Measurements from ENCODE around the gene TSSK3.
A peak's percentile ranks its signal among the peaks of the same experiment; 100 is the strongest.
"Not testable (repeated sequence)": the region's sequence is repeated elsewhere in the genome, so short reads cannot be mapped to it uniquely, and the experiment has no call there.

The TSSK3 gene

DNA sequence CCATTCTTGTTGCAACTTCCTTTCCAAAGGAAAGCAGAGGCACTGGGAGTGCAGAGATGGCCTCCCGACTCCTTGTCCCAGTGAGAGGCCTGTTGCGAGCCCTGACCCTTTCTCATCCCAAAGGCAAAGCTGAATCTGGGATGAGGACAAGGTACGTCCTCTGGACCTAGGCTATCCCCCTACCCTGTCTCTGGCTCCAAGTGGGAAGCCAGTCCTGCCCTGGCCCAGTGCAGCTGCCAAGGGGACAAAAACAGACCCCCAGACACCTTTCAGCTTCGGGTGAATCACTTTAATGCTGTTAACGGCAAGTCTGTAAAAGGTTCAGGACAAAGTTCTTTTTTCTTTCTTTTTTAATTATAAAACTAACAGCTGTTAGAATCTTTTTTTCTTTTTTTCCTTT lies 2.5 kb downstream of the TSSK3 start:
- no peak for DNase-seq

DNA sequence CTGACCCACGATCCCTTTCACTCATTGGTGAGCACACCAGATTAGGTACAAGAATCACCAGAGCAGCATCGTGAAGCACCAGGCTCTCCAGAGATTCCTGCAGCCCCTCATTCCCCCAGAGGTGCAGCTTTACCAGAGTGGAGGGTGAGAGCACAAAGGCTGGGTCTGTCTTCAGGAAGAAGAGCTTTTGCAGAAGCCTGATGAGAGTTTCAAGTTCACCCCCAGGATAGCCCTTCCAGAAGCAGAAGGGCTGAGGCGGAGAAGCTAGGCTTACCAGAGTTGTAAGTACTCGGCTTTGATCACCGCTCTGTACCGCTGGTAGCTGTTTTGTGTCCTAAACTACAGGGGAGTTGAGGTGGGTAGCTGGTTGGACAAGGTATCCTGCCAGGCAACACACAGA lies 3.1 kb downstream of the TSSK3 start:
- no peak for DNase-seq

DNA sequence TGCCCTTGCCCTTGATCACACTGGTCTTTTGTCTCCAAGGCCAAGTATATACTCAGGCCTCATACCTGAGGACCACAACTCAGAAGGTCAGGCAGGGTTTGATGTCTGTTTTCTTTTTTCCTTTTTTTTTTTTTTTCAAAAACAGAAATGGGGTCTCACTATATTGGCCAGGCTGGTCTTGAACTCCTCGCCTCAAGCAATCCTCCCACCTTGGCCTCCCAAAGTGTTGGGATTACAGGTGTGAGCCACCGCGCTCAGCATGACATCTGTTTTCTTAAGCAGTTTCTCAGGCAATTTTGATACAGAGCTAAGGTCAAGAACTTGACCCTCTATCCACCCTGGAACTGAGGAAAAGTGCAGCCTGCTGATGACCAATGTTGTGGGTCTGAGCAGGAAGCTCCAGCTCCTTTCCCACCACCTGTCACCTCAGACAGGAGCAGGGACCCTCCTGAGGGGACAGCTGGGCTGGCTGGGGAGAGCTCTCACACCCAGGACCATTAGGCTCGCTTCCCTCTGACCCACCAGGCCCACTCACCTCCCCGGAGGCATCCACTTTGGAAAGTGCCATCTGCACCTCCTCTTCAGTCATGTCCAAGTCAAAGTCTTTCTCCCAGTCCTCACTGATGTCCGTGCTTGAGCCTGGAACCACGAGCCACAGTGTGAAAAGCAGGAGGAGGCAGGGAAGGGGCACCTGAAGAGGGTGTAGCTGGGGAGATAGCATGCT lies 5.7 kb downstream of the TSSK3 start:
- no peak for DNase-seq

DNA sequence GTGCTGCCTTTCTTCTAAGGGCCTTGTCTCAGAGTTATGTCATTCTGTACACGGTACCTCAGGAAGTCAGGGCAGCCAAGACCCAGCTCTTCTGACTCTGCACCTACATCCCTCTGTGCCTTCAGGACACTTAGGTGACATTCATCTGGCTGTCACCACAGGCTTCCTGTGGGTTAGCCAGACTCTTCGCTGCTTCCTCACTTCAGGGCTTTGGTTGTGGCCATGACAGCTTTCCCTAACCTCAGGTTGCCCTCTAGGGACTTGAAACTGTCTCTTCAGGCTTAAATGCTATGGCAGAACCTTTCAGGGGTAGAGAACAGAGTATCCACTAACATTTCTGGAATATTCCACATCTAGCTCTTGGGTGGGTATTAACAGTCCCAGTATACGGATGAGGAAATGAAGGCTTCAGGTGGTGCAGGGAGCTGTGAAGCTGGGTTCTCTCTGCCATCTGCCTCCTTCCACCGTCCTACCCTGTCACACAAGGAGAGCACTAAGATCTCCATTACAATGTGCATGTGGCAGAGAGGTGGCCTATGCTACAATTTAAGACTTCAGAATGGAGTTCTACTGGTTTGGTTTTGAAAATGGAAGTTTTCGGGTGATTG lies 9.9 kb downstream of the TSSK3 start:
- DNase-seq = peak; percentile 44

DNA sequence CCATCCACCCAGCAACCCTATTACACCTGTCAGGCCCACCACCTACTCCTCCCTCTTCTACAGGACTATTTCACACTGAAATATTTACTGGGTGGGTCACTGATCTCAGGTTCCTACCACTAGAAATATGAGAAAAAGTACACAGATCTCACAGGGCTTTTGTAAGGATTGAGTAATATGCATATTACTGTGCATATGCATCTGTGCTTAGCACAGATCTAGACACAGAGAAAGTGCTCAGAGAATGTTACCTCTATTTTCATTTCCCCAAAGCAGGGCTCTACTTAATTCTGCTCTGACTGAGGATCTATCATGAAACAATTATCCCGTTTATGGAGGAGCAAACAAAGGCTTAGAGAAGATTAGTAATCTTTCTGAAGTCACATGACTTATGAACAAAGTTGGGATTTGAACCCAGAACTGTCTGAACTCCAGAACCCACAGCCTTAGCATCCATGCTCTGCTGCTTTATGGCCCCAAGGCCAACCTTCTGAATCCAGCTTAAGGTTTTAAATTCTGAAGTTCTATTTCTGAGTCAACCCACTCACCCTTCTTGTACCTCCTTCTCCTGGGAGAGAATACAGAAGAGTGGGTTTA lies 11.8 kb downstream of the TSSK3 start:
- no peak for DNase-seq

DNA sequence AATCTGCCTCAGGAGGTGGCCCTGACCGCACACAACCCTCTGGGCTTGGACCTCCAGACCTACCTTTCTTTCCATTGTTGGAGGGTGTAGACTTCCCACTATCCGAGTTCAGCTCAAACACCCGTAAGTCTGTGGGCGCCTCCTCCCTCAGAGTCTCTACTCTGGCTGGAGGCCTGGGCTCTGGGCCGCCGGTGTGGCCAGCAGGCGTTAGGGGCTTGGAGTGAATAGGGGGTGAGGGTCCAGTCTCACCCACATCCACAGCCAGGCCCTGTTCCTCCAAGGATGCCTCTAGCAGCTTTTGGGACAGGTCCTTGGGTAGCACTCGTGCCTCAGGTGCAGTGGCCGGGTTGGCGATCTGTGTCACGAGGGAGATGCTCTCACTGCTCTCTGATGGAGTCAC lies 13.9 kb downstream of the TSSK3 start:
- no peak for DNase-seq

DNA sequence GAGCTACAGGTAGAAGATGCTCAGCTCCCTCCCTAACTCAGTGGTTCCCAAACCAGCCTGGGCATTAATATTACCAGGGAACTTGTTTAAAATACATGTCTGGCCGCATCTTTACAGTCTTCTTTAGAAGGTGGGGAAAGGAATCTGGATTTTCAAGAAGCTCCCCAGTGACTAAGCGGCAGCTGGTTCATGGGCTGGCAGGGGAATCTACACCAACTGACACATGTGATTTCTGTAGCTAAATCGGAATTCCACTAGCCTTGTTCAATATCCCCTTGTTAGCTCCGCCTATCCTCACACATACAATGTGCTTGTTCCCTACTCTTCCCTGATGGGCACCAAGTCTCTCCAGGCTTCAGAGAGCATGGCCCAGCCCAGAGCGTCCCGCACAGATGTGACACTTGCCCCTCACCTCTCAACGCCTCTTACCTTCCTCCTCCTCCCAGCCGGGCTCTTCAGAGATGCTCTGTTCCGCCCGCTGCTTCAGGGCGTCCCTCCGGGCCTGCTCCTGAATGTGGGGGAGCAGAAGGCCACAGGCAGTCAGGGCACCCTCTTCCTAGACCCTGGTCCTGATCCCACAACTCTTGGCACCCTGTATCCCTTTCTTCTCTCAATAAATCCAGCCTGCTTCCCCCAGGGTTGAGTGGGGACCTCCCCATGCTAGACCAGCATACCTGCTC lies 15.3 kb downstream of the TSSK3 start:
- DNase-seq = no peak

DNA sequence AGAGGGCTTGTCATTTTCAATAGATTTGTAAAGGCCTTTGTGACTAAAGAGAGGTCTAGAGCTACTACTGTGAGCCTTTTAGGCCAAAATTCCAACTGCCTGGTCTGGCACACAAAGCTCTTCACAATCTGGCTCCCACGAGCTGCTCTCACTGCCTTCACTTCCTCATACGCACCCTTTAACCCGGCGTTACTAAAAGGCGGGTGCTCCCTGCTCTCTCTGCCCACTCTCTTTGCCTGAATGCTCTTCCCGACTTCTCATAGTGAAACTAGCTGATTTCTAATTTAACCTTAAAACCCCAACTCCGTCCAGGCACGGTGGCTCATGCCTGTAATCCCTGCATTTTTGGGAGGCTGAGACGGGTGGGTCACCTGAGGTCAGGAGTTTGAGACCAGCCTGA lies 17.7 kb downstream of the TSSK3 start:
- DNase-seq = no peak

DNA sequence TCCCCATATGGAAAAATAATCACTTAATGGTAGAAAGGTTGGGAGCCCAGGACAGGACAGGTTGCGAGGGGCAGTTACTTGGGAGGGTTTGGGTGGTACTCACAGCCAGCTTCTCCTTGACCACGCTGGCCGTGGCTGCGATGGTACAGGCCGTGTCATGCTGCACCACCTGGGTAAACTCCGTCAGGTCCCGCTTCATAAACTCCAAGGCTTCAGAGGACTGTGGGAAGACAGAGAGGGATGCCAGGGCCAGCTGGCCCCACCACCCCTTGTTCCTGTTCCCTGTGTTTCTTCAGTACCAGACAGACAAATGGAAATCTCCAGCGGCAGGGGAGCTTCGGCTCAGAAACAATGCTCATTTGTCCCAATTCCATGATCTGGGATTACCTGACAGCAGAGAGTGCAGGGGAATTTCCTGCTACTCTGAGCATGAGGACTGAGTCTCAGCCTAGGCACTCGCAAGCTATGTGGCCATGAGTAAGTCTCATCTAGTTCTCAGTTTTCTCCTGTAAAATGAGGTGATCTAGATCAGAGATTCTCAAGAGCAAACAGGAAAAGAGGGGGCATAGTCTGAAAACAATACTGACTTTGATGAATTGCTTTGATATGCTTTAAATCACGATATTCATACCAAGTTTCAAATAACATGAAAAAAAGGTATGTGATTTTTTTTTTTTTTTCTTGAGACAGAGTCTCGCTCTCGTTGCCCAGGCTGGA lies 24.5 kb downstream of the TSSK3 start:
- no peak for DNase-seq

DNA sequence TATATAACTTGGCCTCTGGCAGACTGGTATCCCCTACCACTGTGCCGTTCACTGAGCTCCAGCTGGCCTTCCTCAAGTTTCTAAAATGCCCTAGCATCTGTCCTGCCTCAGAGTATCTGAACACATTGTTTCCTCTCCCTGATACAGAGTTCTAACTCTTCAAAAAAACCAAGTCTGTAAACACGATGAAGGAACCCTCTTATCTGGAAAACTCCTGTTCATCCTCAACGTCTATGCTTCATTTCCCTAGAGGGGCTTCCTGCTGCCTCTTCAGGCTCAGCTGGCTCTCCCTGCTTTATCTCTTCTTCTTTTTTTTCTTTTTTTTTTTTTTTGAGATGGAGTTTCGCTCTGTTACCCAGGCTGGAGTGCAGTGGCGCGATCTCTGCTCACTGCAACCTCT lies 26.3 kb downstream of the TSSK3 start:
- no peak for DNase-seq

DNA sequence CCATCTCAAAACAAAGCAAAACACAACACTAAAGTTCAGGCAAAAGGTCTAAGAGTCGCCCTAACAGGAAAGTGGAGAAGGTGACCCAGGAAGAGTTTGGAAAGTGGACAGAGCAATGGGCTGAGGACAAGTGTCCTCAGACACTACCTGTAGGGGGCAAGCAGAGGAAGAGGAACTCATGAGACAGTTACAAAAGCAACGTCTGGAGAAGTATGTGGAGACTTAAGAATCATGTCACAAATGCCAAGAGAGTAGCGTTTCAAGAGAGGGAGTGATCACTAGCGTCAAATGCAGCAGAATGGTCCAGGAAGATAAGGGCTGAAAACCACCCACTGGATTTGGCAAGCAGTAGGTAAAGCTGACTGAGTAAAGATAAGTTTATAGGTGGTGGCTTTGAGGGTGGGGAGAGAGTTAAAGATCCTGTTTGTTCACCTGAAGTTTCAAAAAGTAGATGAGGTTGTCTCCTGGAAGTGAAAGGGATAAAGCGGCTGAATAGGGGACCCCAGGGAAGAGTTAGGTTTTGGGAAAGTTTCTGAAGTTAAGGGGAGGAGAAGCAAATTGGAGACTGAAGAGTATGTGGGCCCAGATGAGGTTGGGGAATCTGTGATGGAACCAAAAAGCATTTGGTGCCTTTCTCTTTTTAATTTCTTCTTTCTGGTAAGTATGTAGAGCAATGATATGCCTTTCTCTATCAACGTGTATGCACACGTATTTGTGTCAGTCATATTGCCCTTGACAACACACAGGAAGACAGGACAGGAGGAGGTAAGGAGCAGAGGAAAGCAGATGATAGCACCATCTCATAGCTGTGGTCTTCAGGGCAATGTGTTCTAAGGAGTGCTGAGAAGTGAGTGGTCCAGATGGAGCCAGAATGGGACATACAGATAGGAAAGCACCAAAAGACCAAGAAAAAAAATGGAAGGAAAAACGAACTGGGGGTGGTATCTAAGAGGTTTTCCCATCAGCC lies 28.8 kb downstream of the TSSK3 start:
- no peak for DNase-seq

DNA sequence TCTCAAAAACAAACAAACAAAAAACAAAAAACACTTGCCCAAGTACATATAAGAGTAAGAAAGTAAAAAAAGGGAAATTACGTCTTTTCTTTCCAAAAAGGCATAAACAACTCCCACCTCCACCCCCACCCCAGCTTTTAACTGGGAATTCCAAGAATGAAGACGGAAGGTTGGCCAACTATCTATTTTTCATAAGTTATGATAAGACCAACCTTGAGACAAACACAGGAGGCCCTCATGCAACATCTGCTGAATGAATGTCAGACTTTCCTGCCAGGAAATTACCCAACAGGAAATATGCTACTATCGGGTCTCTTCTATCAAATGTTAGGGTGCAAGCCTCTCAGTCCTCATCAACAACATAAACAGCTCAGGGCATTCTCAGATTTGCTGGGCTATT lies 30.0 kb downstream of the TSSK3 start:
- DNase-seq = no peak

DNA sequence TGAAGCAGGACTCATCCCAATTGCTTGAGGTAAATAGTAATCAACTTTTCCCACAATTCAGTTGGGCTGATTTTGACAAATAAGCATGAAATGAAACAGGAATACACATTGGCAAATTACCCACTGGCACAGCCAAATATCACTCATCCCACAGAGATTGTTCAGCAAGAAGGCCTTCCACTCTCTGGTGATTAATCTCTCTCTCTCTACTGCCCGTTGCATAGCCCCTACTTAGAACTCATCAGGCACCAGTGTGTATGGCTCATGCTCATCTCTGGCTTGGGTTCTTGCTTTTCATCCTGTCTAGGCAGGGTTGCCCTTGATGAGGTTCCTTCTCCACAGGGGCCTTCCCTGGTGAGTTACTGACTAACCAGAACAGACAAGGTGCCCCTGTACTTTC lies 30.8 kb downstream of the TSSK3 start:
- DNase-seq = no peak

DNA sequence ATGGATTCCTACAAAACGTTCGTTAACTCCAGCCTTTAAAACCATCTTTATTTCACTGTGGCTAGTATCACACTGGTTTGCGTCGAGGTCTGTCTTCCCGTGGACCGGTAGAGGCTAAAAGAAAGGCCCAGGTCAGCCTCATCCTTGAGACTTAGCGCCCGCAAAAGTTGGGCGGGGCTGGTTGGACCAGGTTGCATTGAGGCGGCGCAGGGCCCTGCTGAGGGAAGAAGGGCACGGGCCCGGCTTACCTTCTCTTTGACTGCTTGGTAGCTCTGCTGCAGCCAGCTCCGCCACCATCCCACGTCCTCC lies 31.4 kb downstream of the TSSK3 start:
- DNase-seq = no peak

DNA sequence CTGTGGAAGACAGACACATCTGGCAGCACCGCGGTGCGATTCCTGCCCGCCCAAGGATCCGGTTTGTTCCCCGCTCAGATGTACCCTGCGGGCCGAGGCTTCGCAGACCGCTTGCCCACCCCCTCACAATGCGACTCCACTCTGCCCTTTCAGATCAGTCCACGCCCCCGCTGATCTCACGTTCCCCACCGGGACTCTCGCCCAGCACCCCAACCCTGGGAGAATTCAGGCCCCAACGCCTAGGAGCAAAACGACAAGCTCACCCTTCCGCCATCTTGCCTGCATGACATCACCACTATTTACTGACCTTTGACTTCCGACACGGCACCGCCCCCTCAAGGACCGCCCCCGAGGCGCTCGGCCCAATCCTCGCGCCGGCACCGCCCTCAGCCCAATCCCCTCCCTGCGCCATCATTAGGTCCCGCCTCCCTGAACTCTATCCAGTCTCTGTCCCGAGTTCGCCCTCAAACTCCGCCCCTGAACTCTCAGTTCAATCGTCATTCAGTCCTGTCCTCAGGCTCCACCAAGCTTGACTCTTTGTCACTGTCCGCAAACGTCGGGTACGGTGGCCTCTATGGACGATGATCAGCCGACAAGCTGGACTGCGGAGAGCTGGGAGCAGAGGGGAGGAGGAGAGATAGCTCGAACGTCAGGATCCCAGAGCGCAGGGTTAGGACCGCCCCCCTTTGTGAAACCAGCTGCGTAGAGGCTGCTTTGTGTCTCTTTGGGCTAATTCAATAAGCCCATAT lies 32.0 kb downstream of the TSSK3 start, which contains the start of gene BSDC1:
Gene BSDC1 (minus strand): TSS at position 301 of the 749 bp plus-strand sequence. CDS start 27 bp downstream, at position 274.
- DNase-seq = peak; percentile 97

DNA sequence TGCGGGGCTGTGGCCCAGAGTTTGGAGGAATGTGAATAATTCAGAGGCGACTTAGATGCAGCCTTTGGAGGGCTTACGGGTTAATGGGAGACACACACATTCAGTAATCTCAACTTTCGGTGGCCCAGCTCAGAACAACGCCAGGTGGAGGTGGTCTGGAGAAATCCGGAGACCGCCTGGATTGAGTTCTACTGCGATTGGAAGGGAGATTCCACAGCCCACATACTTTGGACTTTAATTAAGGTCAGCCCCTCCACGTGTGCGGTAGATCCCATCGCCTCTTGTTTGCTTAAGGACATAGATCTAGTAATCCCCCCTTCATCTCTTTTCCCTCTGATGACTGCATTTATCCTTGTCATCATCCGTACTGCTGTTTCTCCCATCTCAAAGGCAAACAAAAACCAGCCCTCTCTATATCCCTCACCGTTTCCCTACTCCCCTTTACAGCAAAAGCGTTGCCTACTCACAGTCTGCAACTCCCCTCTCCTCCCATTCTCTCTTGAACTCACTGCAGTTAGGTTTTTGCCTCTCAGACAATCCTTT lies 32.6 kb downstream of the TSSK3 start:
- DNase-seq = no peak

DNA sequence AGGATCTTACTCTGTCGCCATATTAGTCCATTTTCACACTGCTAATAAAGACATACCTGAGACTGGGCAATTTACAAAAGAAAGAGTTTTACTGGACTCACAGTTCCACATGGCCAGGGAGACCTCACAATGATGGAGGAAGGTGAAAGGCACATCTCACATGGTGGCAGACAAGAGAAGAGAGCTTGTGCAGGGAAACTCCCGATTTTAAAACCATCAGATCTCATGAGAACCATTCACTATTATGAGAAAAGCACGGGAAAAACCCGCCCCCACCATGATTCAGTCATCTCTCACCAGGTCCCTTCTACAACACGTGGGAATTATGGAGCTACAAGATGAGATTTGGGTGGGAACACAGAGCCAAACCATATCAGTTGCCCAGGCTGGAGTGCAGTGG lies 34.2 kb downstream of the TSSK3 start:
- not testable (repeated sequence) for DNase-seq

DNA sequence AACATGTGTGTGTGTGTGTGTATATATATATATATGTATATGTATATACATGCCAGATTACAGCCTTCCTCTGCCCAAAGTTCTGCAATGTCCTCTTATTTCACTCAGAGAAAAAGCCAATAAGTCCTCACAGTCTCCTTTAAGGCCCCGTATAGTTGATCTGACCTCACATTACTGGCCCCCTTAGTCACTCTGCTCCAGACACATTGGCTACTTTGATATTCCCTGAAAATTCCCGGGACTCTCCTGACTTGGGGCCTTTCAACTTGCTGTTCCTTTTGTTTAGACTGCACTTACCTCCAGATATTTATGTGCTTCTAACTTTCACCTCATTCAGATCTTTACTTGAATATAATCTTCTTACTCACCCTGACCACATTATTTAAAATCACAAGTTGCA lies 36.1 kb downstream of the TSSK3 start:
- DNase-seq = no peak

DNA sequence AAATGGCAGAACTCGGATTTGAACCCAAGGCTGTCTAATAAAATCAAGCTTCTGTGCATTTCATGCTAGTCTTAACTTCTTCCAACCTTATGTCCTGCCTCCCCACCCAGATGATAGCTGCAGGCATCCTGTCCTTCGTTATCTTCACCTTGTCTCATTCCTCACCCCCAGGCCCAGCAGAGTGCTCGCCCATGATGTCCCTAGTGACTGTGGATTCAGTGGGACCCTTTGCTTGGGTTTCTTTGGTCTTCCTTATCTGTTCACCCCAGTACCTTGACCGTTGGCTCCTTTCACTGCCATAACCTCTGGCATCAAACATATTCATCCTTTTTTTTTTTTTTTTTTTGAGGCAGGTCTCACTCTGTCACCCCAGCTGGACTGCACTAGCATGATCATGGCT lies 37.5 kb downstream of the TSSK3 start:
- no peak for DNase-seq

DNA sequence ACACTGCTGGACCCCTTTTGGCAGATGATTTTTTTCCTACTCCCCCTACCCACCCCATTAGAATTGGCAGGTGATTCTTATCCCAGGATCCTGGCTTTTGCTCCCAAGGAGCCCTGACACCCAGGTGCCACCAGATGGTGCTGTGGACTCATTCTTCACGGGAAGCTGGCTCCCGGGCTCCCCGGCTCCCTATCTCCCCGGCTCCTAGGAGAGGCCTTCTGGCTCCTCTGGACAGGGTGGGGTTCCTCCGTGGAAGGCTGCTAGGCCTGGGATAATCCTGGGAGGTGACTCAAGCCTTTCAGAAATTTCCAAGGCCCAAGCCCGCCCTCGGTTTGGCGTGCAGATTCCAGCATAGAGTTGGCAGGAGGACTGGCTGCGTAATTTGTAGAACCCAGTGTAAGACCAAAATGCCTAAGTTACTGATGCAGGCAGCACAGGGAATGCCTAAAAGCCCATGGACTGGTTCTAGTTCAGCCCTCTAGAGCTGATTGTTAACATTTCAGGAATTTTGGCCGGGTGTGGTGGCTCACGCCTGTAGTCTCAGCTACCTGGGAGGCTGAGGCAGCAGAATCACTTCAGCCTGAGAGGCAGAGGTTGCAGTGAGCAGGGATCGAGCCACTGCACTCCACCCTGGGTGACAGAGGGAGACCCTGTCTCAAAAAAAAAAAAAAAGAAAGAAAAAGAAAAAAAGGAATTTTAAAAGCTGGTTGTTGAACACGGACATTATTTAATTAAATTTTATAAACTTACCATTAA lies 38.7 kb downstream of the TSSK3 start:
- DNase-seq = peak; percentile 18
